GM18526 (cell line): Measurements from ENCODE around the gene C1orf146.

Experiments used
- POLR2A ChIP-seq: IDR thresholded peaks from 3 replicates; pipeline ENCODE4 v1.6.1; 2011; ENCODE audit not compliant: insufficient read length; ENCODE audit errors: extremely low read depth

Gene C1orf146

DNA sequence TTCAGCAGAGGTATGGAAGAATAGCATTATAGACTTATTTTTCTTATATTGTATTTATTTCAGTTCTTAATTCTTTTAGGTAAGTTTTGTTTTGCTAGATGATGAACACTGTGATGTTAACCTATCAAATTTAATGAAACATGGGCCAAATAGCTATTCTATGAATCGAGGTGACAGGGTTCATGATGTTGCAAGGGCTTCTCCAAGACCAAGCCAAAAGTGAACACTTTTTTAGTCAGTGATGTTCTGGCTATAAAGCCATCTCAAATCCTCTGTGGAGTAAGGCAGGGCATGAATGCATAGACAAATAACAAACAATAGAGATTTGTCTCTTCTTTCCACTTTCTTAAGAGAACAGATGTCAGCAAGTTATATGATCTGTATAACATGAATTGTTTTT, 26.7 kb downstream of the C1orf146 start:
- TF ChIP-seq POLR2A = no peak

DNA sequence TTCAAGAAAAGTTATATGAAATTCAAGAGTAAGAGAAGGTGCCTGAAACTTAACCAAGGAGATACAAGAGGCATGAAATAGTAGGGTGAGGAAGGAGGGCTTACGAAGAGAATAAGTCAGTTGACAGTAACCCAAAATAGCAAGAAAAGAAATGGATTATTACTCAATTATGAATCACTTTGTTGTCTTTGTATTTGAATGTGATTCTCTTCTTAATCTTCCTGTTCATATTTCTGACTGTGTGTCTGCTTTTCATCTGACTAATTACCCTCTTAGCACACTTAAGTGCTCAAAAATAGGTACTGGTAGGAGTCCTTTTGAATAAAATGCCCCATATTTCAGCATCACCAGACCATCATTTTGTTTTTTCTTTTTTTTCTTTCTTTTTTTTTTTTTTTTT, 41.6 kb downstream of the C1orf146 start:
- no peak for TF ChIP-seq POLR2A

DNA sequence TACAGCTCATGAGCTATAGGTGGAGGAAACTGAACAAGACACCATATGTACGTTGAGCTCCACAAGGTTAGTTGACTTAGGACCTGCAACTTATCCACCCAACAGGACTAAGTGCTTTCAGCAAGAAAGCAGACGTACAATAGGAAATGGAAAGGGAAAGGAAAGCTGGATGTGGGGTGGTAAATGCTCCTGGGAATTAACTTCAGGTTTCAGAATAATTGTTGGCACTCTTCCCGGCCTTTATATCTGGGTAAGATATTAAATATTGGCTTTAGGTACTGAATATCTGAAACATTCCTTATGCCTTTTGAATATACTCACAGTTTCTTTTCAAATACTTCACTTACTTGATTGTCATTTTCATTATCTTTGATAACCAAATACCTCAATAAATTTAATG, 44.8 kb downstream of the C1orf146 start:
- no peak for TF ChIP-seq POLR2A

DNA sequence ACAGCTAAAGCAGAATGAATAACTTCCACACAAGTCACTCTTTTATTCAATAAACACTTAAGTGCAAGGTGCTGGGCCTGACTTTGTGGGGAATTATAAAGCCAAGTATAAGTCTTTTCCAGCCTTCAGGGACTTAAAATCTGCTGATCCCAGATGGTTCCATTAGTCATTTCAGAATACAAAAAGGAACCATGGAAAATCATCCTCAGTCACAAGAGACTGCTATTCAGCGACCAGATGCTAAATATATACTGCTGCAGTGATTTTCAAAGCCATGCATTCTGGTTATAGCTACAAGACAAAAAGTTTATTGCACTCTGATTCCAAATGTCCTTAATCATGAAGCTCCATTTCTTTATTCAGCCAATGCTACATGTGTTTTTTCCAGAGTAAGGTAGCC, 55.3 kb downstream of the C1orf146 start:
- TF ChIP-seq POLR2A = no peak

DNA sequence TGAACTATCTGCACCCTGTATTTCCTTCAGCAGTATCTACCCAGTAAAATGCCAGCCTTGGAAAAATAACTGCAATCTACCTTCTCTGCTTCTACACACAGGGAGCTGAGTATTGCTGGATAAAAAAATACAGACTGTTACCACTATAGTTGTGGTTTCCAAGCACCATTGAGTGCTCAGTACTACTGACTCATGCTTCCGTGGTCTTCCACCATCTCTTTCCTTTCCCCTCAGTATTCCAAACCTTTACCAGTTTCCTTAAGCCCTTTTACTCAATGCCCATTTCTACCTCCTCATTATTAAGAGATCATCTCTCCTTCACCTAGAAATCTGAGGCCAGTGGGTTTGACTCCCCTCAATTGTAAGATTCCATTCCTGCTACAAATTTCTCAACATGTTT, 57.2 kb downstream of the C1orf146 start:
- no peak for TF ChIP-seq POLR2A

DNA sequence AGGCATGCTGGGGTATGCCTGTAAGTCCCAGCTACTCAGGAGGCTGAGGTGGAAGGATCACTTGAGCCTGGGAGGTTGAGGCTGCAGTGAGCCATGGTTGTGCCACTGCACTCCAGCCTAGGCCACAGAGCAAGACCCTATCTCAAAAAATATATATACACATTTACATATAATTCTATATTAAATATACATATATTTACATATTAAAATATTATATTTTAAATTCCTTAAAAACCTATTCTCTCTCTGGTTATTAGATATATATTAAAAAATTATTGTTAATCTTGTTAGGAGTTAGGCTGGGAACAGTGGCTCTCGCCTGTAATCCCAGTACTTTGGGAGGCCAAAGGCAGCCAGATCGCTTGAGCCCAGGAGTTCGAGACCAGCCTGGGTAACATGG, 58.4 kb downstream of the C1orf146 start:
- TF ChIP-seq POLR2A = no peak

DNA sequence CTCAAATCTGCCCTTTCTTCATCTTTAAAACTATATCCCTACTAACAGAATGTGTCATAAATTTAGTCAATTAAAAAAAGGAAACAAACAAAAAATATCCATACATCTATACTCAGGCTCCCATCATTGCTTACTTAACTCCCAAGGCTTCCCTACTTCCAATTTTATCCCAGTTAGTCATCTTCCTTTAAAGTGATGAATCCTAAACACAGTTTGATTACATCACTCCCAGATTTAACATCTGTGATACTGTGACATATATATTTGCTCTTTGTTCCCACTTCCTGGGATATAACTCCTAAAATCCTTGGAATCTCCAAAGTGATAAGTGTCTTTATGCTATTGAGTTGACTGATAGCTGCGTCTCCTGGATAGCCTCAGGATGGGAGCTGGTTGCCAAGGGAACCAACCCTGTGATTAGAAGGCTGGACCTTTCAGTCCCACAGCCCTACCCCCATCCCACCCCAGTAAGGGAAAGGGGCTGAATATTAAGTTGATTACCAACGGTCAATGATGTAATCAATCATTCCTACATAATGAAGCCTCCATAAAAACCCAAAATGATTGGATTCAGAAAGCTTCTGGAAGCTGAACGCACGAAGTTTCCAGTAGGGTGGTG, 59.5 kb downstream of the C1orf146 start:
- no peak for TF ChIP-seq POLR2A

DNA sequence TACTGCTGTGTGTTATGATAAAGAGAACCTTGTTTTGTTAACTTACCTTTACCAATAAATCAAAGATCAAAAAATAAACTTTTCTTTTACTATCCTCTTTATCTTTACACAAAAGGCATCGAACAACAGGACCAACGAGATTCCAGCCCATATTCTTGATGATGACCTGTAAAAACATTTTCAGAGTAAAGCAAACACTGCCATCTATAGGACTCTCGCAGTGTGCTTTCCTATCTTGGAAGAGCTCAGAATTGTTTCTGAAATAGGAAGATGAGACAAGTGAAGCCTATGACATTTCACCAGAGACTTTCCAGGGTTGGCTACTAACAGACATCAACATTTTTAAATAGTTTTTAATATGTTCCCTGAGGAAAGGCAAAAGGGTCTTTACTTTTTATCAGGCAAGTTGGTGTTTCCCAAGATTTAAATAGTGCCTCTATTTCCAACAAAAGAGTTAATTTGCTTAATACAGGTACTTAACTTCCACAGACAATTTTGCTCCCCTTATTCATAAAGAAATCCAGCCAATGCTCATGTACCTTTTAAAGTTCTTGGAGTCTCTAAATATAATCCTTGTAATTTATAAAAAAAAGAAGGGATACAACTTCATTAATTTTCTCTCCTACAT, 73.8 kb downstream of the C1orf146 start:
- no peak for TF ChIP-seq POLR2A
